GM21423 (cell line): ENCODE measurements around the gene KIRREL3.

Source experiments
- ATAC-seq: cut with Tn5 transposase; IDR thresholded peaks from one replicate; pipeline ENCODE4 v1.9.1; 2021; ENCODE audit warnings: mild to moderate bottlenecking, moderate library complexity; ENCODE audit not compliant: unreplicated experiment

The KIRREL3 gene

DNA sequence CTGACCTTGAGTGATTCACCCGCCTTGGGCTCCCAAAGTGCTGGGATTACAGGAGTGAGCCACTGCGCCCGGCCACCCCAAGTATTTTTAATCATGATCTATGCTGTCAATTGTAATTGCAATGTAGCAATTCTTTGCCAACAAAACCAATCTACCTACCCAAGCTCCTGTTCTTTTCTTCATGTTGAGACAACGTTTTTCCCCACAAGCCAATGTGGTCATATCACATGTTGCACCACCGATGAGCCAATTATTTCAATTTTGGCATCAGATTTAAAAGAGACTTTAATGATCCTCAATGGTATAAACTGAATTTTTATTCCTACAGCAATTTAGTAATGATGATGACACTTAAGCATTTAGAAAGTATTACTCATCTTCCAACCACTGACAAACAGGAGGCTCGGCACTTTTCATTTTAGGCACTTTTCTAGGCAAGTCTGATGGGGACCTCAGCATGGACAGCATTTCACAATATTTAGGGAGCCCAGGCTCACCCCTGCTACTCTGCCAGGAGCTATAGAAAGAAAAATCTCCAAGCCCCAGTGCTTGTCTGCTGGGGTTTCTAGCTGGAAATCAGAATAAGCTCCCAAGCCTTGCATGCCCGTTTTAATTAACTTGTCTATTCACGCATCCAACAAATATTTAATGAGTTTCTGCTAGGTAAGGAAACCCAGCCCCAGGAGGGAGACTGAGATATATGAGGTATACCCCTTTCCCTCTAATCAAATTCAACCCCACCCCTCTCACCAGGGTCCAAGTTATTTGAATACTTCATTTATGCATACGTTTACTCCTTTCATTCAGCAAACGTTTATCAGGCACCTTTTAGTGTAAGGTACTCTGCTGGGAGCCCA, 353.6 kb downstream of the KIRREL3 start:
- no peak for ATAC-seq

DNA sequence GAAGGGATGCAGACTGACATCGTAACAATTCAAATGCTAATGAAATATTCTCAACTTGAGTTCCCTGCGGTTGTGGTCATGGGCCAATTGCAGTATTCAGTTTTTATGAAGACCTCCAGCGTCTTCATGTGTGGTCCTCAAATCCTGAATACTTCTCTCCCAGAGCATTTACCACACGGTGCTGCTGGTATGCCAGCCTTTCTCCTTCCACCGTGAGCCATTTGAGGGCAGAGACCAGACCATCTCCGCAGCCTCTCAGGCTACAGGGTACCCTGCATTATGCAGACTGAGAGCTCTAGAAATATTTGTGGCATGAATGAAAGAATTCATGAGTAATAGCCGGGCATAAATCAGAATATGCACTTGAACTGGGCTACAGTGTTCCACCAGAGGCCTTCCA, 355.4 kb downstream of the KIRREL3 start:
- no peak for ATAC-seq

DNA sequence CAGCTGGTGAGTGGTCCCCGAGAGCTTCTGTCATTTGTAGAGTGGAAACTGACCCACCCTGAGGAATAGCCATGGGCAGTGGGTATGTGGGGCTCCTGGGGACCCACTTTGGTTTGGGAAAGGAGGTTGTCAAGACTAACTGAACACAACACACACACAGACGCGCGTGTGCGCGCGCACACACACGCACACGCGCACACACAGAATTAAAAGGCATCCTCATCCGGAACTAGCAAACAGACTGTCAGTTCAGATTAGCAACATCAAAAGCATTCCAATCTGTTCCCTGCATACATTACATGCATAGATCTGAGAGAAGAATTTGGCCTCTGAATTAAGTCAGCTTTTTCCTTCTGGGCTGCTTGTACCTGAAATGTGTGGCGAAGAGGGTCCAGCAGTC, 360.4 kb downstream of the KIRREL3 start:
- no peak for ATAC-seq

DNA sequence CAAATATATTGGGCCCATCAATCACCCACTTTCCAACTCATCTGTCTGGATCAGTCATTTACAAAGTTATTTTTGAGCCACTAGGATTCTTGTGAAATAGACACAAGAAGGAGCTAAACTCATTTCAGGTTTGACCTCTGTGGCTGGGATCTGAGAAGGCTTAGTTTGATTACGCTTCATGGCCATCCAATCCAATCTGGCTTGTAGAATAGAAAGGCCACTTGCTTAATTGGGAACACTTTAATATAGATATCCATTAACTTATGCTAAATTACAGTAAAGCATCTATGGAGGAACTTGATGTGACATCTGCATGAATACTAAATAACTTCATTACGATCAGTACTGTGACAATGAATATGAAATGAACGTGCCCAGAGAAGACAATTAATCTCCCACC, 360.9 kb downstream of the KIRREL3 start:
- no peak for ATAC-seq

DNA sequence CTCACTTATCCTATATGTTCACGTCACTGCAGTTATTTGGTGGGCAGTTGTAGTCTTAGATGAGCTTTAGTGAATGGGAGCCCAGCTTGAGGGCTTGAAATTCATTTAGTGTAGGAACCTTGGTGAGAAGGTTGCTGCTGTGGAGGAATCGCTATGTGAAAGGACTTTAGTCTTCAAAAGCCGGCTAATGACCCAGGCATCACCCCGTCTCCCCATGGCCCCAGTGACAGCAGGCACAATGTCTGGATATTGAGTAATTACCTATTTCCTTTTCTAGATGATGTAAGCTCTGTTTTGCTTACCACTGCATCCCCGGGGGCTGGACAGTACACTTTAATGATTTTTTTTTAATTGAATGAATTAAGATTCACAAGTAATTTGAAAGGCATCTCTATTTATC, 361.9 kb downstream of the KIRREL3 start:
- ATAC-seq = no peak

DNA sequence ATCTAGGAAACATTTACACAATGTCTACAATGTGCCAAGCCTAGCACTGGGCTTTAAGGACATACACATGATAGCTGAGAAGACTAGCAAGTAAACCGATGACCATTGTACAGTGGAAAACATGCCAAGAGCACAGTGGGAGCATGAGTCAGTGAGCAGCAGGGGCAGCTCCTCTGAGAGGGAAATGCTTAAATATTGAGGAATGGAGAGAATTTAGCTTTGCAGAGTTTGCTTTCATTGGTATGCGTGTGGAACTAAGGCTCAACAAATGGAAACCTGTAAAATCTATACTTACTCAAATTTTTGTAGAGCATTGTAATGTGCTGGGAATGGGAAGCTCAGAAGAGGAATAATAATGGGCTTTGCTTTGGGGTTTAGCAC, 362.8 kb downstream of the KIRREL3 start:
- ATAC-seq = no peak

DNA sequence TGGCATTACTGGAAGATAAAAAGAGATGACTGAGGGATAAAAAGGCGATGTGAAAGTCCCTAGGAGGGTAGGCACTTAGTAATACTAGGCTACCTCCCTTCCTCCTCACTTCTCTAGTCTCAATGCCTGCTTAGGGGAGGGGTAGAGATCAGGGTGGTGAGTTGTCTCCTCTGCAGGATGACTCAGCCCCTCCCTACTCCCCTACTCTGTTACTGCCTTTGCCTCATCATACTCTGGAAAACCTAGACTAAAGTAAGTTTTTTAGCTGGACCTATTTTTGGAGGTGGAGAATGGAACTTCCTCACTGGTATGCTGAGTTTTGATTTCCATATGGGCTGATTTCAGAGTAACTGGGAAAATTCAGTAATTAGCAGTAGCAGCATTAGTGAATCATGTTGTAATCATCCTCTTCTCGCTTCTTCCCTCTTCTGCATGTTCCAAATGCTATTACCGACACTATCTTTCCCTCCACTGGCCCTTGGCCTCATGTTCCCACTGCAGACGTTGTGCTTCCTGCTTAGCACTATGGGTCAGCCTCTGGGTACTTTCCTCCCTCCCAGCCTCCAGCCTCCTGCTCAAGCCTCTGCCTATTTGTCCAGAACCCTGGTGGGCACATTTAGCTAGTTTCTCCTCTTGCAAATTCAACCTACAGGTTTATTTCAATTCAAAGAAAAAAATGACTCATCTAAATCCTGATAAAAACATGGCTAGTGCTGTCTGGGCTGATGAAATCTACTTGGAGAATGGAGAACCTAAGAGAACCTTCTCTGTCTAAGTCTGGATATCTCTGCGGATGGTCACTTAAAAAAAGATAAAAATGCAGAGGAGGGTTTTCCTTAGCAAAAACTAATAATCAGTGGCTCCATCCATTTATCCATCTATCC, 363.4 kb downstream of the KIRREL3 start:
- ATAC-seq = no peak

DNA sequence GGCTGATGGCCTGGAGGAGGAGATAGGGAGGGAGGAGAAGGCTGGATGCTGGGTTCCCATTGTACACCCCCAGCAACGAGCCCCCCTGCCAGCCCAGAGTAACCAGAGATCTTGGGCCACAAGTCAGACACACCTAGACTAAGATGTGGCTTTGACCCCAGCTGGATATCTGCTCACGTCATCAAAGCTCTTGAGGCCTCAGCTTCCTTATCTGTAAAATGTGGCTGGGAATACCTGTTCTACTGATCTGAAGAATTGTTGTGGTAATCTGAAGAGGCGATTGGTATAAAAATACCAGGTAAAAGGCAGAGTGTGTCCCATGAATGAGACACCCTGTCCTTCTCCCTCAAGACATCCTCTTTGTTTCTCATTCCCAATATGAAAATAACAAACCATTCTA, 365.1 kb downstream of the KIRREL3 start:
- ATAC-seq = no peak

DNA sequence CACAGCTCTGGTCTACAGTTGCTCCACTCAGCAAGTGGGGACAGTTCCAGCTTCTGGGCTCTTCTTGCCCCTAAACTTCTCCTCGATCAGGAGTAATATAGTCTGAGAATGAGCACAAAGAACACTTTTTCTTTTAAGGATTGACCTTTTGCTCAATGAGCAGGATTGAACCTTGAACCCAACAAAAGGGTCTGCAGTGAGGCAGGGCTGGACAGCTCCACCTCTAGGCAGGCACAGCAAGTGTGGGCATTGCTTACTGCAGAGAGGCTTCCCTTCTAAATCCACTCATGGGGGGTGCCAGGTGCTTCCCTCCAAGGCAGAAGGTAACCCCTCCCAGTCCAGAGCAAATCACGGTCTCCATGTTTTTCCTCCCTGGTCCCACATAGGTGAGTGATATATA, 365.6 kb downstream of the KIRREL3 start:
- ATAC-seq = no peak

DNA sequence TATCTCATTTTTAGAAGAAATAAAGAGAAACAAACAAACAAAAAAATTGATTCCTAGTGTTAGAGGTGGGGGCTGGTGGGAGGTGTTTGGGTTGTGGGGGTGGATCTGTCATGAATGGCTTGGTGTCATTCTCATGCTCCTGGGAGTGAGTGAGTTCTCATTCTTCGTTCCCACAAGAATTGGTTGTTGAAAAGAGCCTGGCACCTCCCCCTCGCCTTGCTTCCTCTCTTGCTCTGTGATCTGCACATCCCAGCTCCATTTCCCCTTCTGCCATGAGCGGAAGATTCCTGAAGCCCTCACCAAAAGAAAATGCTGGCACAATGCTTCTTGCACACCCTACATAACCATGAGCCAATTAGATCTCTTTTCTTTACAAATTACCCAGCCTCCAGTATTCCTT, 367.2 kb downstream of the KIRREL3 start:
- ATAC-seq = no peak

DNA sequence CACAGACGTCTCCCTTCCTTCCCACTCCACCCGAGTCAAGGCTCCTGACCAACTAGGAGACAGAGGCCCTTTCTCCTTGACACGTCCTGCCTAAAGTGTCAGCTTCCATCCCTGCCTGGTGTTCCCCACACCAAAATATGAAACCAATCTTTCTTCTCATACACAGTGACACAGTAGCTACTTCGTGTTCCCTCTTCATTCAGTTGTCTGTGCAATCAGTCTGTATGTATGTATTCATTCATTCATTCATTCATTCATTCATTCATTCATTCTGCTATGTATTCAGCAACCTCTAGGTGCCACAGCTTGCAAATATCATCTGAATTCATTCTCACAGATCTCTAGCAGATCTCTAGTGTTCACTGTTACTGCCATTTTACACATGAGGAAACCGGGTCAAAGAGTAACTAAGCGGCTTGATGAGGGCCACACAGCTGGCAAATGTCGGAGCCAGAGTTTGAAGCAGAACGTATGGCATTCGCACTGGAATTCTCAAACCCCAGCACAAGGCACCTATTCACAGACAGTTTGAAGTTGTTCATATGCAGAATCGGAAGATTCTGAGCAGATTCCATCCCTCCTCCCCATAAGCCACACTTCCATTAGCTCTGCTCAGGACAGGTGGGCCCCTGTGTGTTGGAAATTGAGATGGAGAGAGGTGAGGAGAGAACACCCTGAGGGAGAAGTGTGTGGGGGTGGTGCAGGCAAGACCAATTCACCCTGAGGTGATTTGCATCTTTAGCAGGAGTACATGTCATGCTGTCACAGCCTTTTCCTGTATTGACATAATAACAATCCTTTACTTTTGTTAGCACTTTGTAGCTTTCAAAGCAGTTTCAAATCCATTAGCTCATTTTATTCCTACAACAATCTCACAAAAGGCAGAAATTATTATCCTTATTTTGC, 369.4 kb downstream of the KIRREL3 start:
- ATAC-seq = no peak

DNA sequence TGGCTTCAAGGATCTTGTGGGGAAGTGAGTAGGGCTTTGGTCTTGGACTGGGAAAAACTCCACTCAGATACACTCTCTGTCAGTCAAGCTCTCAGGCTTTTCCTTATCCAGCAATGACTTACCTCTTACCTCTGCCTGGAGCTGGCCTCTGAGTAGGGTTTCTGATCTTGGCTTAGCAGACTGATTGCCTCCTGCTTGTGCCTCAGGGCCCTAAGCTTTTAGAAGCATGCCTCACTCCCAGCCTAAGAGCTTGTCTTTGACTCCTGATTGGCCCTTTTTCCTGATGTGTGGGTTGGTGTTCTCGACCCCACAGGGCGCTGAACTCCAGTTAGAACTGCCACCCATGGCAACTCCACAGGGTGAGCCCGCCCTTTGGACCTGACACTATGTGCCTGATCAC, 370.1 kb downstream of the KIRREL3 start:
- no peak for ATAC-seq

DNA sequence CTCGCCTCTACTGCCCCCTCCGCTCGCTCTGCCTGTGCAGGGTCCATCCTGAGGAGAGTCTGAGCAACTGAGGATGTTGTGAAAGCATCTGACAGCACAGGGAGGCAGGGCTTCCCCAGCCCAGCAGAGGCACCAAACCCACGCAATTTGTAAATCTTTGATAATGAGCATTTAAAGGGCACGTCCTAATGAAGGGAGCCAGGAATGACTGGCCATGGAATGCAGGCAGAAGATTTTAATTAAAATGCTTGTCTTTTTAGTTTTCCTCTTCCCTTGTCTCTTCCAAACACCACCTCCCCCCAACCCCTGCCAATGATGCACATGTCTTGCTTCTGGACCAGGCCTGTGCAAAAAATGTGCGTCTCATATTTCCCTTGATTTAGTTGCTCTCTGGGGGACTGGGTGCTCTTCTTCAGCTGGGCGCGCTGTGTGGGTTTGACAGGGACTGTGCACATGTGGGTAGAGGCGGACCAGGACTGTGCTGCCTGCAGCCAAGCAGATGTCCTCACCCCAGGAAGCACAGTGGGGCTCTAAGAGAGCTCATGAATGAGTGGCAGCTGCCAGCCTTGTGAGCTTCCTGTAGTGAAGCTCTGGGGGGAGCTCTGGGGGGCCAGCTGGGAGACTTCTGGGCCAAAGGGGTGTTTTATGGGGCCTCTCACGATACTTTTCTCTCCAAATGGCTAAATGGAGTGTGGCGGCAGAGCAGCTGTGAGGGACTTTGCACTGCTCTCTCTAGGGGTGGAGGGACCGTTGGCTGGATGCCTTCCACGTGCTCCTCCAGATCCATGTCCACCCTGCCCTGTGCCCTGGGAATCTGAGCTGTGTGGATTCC, 371.6 kb downstream of the KIRREL3 start:
- ATAC-seq = no peak

DNA sequence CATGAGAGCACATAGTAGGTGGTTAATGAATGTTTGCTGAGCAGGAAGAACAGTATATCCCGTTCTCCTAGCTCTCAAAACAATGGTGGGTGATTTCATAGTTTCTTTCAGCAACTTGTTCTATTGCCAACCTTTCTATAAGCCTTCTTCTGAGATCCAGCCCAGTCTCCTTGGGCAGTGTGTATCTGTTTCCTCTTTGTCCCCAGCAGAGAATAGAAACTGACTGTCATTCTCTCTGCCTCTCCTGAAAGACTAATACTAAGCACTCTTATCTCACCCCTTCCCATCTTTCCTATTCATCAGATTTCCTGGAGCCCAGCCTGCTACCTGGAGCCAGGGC, 372.1 kb downstream of the KIRREL3 start:
- no peak for ATAC-seq

DNA sequence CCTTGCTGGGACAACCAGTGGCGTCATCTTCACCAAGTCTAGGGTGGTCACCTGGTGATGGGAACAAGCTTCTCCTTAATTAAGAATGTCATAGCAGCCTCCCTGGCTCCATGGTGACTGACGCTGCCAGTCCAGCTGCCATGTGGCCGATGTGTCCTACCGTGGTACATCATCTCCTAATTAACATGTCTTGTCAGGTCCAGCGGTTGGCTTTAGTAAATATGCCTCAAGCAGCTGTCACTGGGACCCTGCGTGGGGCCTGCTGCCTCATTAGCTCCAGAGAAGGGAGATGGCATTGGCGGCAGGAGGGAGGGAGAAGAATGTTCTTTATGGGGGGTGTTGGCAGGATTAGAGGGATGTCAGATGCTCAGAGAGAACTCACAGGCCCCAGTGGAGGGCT, 373.1 kb downstream of the KIRREL3 start:
- ATAC-seq = no peak

DNA sequence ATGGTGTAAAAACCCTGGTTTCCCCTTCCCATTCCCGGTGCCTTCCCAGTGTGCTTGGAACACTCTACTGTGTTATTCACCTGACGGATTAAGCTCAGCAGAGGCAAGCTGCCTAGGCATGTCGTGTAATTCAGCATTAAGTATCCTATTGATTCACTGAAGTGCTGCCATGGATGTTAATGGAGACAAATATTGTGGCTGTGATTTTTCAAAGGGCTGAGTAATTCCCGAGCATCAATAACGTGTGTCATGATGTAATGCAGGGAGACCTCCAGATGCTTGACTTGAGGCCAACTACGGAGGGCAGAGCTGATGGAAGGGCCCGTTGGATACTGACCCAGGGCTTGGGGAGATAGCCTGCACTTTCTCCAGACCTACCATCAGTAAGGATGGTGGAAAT, 376.1 kb downstream of the KIRREL3 start:
- no peak for ATAC-seq

DNA sequence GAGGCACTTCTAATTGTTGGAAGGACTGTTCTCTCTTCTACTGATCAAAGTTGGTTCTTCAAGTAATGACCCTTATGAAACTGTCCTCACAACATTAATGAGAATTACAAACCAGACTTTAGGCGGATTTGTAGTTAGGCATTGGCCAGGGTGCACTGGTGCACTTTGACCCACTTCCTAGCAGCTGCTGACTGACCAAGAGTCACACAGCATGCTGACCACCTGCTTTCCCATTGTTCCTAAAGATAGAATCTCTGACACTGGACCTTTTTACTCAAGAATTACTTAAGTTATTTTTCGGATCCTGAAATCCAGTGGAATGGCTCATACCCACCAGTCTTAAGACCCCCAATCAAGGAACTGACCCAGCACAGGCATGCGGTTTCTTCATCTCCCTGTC, 381.1 kb downstream of the KIRREL3 start:
- no peak for ATAC-seq

DNA sequence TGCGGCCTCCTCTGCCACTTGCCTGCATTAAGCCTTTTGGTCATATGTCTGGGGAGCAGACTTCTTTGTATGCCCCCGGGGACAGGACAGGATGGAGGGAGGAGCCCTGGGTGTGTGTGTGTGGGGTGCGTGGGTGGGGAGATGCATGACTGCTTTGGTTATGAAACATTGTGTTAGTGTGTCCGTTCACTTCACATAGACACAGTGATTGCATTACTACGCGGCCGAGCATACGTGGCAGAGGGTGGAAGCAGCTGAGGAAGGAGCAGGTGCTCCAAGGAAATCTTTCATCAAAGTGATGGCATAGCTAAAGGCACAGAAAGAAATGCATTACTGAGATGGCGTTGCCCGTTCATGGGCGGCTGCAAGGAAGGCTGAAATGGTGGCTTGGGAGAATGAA, 384.7 kb downstream of the KIRREL3 start:
- ATAC-seq = no peak

DNA sequence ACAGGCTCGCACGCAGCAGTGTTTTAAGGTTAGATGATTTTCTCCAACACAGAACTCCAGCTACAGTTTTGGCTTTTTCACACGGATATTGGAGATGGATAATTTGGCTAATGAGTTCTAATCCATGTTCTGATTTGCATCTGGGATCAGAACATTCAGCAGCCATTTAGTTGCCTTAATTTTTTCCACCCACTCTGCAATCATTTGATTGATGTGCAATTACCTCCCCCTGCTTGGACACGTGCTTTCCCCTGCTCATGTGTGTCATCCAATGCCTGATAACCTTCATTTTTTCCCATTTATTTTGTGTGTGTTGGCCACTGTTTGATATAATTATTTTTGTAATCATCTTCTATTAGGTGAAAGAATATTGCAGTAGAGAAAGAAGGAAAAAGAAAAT, 387.3 kb downstream of the KIRREL3 start:
- no peak for ATAC-seq

DNA sequence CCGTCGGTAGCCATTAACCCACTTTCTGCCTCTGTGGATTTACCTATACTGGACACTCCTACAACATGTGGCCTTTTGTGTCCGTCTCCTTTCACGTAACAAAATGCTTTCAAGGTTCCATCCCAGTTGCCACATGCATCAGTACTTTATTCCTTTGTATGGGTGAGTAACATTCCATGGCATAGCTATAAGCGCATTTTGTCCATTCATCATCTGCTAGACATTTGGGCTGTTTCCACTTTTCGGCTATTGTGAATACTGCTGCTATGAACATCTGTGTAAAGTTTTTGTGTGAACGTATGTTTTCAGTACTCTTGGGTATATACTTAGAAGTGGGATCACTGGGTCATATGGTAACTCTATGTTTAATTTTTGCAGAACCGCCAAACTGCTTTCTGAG, 387.9 kb downstream of the KIRREL3 start:
- ATAC-seq = no peak
